HG03469 (cell line): ENCODE results near the gene TMEM196.
"Not testable (repeated sequence)": the region's sequence is repeated elsewhere in the genome, so short reads cannot be mapped to it uniquely, and the experiment has no call there.

Source experiments
- ATAC-seq: cut with Tn5 transposase; IDR thresholded peaks from one replicate; pipeline ENCODE4 v1.9.1; 2021; ENCODE audit warnings: mild to moderate bottlenecking, moderate library complexity, moderate number of reproducible peaks; ENCODE audit not compliant: unreplicated experiment

TMEM196 gene

DNA sequence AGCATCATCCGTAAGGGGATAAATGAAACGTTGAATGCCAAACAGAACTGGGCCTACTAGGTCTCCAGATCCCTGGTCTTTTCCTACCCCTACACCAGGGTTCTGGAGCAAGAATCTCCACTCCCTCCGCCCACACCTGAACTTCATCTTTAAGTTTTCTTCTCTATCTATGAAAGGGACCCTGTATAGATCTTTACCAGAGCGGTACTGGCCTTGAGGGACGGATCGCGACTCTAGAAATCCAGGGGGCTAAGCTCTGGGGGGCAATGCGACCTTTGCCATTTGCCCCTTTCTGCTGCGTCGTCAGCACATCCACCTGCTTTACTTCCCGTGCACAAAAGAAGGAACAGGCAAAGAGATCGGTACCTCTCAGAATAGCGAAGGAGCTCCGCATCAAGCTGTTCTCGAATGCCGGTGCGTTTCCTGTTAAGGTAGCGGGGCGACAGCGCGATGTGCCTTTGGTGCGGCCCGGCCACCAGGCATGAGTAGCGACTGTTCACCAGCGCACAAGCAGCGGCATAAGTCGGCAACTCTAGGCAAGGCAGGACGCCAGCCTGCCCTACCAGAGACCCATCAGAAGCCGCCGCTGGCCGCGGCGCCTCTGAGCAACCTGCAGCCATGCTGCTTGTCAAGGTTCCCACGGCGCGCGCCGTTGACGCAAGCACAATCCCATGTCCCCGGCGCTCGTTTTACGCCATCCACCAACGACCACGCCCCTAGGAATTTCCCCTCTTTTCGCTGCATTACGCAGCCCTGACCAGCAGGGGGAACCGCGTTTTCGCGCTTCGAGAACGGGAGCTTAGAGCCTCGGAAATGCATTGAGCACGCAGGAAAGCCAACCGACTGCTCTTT, 64.8 kb downstream of the TMEM196 start, which contains the start of gene POLR1F:
TSS of gene POLR1F (minus strand) at position 641 of the 852 bp plus-strand sequence. CDS start at position 620, 21 bp downstream.
- ATAC-seq, result peak; percentile 97

DNA sequence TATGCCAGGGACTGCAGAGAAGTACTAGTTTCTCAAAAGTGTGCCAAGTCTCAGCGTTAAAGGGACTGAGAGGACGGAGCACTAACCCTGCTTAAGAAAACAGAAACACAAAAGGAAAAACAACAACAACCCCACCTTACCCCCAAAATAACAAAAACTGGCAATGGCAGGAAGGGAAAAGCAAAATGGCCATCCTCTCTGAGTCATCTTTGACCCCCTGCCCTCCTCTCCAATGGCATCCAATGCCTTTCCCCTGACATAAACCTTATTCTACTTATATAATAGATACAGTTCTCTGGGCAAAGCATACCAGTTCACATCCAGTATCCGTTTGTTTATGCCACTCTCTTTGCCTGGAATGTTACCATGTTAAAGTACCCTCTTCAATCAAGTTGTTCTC, 66.2 kb downstream of the TMEM196 start:
- ATAC-seq, result no peak

DNA sequence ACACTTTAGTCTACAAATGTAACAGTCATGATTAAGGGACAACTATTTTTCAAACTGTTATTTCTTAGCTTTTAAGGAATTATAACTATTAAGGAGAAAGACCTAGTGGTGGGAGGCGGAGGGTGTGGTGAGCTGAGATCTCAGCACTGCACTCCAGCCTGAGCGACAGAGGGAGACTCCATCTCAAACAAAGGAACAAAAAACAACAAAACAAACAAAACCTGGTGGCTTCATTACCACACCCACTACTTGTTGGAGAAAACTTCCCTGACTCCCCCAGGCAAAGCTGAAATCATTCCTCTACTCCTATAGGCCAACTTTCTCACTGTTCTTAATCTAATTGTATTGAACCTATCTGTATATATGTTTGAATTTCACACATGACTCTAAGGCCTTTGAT, 67.8 kb downstream of the TMEM196 start:
- ATAC-seq, result no peak

DNA sequence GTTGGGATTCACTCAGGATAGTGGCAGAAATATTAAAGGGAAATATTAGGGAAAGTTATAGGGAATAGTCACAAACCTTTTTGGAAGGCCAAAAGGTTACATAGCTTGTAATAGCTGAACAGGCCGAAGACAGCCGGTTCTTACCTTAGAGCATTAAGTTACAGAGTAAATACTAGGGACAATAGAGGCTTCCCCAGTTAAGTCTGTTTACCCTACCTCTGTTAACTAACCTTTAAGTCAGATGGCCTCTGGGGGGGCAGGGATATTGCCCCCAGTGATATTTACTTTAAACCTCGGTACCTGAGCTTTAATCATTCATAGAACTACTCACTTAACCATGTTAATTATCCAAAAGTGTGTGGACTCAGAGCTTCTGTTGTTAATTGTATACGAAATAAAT, 71.9 kb downstream of the TMEM196 start:
- no peak for ATAC-seq

DNA sequence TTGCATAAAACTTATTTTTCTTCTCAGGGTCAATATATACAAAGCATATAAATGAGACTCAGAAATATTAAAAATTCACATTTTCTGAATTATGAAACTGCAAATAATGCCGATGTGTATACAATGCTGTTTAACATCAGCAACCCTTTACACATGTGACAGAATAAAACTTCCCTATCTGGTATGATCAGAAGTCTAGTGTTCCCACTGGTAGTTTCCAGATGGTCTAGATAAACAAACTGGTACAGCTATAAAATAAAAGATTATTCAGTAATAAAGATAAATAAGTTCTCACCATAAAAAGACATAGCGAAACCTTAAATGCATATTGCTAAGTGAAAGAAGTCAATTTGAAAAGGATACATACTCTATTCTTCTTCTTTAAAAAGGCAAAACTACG, 72.5 kb downstream of the TMEM196 start:
- ATAC-seq, result no peak

DNA sequence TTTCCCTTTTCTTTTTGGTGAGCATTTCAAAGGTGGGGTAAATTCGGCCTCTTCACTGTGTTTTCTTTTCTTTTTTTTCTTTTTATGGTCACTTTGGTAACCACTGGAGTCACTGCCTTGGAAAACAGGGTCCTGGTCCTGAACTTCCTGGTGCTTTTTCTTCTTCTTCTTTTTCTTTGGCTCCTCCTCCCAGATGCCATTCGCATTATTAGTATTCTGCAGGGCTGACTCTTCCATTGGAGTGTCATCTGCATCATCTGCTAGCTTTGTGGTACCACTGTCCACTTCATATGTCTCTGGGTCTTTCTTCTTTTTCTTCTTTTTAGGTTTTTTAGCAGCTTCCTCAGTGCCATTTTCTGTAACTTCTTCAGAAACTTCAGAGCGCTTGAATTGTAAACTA, 75.1 kb downstream of the TMEM196 start:
- no peak for ATAC-seq

DNA sequence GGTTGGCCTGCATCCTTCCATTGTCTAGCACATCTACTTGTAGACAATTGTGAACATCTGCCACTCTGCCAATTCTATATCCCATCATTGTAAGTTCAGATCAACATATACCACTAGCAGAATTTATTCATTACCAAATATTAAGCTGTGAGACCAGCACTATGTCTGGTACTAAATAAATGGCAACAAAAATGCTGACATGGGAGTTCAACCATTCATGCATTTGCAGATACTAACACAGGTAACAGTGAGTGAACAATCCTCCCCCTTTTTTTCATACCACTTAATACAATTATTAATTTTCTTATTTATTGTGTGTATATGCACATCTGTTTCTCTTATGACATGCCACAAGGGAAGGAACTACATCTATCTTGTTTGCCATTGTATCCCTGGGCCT, 76.5 kb downstream of the TMEM196 start:
- ATAC-seq, result no peak

DNA sequence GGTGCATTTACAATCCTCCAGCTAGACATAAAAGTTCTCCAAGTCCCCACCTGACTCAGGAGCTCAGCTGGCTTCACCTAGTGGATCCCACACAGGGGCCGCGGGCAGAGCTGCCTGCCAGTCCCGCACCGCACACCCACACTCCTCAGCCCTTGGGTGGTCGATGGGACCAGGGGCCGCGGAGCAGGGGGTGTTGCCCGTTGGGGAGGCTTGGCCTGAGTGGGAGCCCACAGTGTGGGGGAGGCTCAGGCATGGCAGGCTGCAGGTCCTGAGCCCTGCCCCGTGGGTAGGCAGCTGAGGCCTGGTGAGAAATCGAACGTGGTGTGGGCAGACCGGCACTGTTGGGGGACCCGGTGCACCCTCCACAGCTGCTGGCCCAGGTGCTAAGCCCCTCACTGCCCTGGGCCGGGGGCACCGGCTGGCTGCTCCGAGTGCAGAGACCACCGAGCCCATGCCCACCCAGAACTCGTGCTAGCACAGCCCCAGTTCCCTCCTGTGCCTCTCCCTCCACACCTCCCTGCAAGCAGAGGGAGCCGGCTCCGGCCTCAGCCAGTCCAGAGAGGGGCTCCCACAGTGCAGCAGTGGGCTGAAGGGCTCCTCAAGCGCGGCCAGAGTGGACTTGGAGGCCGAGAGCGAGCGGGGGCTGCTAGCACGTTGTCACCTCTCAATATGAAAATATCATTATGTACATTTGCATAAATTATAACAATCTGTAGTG, 81.1 kb downstream of the TMEM196 start:
- ATAC-seq, result no peak

DNA sequence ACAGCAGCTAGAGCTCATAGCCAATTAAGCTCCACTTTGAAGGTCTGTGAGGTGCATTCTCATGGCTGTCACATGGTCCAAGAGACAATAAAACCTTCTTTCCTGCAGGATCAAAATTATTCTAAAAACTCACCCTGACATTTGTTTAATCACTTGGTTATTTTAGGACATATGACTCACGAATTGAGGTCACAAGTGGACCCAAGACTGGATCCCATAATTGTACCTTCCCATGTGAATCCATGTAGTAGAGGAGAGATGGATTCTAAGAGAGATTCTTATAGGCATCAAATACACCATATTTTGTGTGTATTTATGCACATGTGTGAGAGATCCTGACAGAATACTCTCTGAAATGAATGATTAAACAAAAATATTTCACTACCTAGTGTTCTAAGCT, 82.7 kb downstream of the TMEM196 start:
- no peak for ATAC-seq

DNA sequence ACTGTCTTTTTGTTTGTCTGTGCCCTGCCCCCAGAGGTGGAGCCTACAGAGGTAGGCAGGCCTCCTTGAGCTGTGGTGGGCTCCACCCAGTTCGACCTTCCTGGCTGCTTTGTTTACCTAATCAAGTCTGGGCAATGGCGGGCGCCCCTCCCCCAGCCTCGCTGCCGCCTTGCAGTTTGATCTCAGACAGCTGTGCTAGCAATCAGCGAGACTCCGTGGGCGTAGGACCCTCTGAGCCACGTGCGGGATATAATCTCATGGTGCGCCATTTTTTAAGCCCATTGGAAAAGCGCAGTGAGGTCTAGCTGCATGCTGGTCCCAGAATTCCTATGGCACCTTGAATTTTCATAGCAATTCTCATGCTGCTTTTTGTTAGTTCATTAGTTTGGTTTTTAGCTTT, 84.3 kb downstream of the TMEM196 start:
- ATAC-seq, result not testable (repeated sequence)

DNA sequence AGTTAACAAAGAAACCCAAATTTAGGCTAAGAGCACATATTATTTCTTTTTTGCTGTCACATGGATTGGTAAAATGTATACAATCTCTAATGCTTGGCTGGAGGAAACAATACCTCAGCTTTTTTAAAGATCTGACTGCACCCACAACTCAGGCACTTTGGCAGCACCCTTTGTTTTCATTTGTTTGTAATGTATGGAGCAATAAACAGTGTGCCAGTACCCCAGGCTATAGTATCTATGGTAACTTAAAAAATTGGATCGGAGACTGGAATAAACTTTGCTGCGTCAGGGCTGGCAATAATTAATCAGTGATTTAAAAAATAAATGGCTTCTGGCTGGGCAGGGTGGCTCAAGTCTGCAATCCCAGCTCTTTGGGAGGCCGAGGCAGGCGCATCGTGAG, 91.8 kb downstream of the TMEM196 start:
- no peak for ATAC-seq

DNA sequence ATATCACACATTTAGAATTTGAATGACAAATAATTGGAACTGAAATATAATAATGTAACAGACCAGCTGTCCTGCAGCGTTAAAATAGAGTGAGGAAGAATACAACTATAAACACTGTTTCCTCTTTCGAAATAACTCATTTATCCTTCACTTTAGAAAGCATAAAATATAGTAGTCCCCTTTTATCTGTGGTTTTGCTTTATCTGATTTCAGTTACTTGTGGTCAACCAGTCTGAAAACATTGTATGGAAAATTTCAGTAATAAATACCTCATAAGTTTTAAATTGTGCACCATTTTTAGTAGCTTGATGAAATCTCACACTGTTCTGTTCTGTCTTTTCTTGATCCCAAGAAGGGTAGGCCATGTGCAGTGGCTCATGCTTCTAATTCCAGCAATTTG, 96.2 kb downstream of the TMEM196 start:
- peak; percentile 89 for ATAC-seq

DNA sequence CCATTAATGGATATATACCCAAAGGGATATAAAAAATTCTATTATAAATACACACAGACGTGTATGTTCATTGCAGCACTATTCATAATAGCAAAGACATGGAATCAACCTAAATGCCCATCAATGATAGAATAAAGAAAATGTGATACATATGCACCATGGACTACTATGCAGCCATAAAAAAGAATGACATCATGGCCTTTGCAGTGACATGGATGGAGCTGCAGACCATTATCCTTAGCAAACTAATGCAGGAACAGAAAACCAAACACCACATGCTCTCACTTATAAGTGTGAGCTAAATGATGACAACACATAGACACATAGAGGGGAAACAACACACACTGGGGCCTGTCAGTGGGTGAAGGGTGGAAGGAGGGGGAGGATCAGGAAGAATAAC, 97.6 kb downstream of the TMEM196 start:
- no peak for ATAC-seq

DNA sequence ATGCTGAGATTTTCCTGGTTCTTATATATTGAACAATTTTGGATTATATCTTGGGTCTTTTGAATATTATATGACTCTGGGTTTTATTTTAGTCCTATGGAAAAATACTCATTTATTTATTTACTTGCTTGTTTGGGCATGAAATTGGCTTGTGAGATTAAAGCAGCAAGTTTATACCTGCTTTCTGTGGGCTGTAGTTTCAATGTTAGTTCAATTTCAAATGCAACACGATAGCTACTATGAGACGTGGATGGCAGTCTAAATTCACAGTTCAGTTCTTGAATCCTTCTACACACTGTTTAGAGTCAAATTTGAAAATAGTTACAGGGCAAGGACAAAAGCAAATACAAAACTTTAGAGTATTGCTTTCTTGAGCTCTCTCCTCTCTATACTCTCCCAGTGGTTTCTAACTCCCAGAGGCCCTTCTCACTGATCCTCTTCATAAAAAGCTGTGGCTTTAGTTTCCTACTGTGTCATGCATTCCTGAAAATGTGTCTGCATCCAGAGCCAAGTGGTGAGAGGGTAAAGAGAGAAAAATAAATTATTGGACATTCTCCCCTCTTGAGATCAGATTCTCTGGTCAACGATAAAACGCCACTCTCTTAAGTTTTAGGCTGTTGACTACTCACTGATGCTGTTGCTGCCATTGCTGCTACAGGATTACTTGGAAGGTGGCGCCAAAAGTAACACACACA, 99.0 kb downstream of the TMEM196 start:
- ATAC-seq, result no peak

DNA sequence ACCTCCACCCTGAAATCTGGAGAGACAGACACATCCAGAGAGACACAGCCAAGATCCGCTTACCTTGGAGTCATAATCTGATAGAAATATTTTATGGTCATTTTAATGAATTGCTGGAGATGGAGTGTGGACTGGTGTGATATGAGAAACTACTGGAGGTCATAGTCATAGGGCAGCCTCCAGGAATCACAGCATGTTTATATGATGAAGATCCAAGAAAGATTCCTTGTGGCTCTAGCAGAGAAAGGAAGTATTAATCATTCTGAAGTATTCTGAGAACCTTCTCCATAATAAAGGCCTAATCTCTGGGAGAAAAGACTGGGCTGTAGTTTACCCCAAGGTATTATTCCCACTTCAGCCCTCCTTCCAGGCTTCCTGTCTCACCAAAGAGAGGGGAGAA, 102.6 kb downstream of the TMEM196 start:
- no peak for ATAC-seq
